NT2/D1 (cell line): ENCODE results near the gene UBE2K.

Source experiments
- YY1 ChIP-seq: IDR thresholded peaks from 2 replicates; pipeline ENCODE4 v1.6.1; 2011; ENCODE audit not compliant: insufficient read length, insufficient read depth
- ZNF274 ChIP-seq: IDR thresholded peaks from 2 replicates; pipeline ENCODE4 v1.6.1; 2011; ENCODE audit warnings: mild to moderate bottlenecking, low read depth, low read length

- TF ChIP-seq YY1 = no peak
- TF ChIP-seq ZNF274 = no peak
Observed at GRCh38 chr4:39731908-39732307, 34.0 kb downstream of the UBE2K start.
